GM19099 (cell line): ENCODE measurements around the gene SLC38A6.

Experiments
- POLR2A ChIP-seq: IDR thresholded peaks from 3 replicates; pipeline ENCODE4 v1.6.1; 2011; ENCODE audit warnings: low read depth; ENCODE audit not compliant: insufficient read length; ENCODE audit errors: extremely low read depth

Gene SLC38A6

DNA sequence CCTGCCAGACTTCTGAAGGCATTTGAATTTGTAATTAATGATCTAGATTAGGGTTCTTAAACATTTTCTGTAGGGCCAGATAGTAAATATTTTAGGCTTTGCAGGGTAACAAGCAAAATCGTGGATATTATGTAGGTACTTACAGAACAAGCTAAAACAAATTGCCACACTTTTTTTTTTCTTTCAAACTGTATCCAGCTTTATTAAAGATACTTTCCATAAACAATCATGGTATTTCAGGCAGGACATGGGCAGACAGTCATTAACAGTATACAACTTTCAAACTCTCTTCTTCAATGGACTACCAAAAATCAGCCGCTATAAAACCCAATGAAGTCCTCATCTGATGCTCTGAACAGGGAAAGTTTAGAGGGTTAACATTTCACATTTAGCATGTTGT lies 9.8 kb upstream of the SLC38A6 start:
- TF ChIP-seq POLR2A: no peak

DNA sequence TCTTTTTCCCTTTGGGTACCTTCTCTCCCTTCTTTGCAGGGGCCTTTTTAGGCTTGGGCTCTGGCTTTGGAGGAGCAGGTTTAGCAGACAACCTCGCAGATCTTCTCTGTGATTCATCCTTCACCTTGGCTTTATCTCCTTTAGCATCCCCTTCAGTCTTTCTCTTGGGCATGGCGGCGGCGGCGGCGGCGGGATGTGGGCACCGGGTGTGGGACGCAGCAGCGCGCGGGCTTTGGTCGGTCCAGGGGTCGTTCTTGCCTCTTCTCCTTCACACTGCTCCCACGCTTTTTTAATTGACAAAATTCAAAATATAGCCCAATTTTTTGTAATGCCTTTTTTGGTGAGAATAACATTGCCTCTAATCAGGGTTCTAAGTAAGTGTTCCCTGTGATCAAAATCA lies 8.8 kb upstream of the SLC38A6 start:
- no peak for TF ChIP-seq POLR2A

DNA sequence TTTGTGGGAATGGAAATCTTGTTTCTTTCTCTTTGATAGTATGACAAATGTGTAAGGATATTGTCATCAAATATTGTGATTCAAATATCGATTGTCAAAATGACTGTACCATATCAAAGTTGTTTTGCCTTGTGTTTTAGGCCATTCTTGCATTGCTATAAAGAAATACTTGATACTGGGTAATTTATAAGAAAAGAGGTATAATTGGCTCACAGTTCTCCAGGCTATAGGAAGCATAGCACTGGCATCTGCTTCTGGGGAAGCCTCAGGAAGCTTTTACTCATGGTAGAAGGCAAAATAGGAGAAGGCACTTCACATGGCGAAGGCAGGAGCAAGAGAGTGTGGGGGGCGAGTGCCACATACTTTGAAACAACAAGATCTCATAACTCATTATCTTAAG lies 8.0 kb upstream of the SLC38A6 start:
- TF ChIP-seq POLR2A: no peak

DNA sequence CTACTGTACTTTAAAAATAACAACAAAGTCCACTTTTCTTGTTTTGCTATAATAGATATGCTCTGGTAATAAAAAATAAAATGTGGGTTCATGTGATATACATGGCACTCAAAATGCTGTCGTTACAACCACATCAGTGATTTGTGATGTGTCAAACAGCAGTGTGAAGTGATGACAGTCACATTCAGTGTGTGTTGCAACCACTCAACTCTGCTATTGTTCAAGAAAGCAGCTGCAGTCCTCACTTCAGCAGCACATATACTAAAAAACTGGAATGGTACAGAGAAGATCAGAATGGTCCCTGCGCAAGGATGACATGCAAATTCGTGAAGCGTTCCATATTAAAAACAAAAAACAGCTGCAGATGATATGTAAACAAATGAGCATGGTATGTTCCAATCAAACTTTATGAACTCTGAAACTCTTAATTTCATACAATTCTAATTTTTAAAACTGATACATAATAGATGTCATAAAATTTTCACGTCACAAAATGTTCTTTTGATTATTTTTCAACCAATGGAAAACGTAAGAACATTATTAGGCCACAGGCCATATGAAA lies 6.9 kb upstream of the SLC38A6 start:
- no peak for TF ChIP-seq POLR2A

DNA sequence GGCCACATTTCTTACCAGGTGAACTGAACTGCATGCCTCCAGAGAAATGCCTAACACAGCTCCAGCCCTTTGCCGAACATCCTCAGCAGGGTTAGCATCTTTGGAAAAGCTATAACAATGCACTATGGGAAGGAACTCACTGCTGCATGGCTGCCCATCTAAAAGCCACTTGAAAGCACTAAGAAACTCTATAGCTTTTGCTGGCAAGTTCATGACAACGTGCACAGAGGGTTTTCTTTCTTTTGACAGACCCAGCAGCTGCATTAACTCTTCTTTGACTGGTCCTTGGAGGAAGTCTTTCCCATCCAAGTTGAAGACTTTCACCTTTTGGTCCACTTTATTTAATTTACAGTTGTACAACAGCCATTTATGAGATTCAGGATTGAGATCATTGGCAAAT lies 5.5 kb upstream of the SLC38A6 start:
- TF ChIP-seq POLR2A: no peak

DNA sequence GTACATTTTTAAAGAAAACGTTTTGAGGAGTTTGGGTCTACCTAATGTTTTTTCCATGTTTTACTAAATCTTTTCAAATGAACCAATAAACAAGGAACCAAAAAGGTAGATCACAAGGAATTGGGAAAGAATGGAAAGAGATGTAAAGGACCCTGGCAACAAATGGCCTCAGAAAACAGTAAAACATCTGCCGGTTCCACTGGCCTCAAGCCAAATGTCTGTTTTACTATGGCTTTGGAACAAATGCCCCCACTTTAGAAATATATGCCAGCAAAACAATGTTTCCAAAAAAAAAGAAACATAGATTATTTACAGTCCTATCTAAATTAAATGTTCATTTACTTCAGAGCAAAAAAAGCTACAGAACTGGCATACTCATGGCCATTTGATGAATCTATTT lies 3.2 kb upstream of the SLC38A6 start:
- TF ChIP-seq POLR2A: no peak

DNA sequence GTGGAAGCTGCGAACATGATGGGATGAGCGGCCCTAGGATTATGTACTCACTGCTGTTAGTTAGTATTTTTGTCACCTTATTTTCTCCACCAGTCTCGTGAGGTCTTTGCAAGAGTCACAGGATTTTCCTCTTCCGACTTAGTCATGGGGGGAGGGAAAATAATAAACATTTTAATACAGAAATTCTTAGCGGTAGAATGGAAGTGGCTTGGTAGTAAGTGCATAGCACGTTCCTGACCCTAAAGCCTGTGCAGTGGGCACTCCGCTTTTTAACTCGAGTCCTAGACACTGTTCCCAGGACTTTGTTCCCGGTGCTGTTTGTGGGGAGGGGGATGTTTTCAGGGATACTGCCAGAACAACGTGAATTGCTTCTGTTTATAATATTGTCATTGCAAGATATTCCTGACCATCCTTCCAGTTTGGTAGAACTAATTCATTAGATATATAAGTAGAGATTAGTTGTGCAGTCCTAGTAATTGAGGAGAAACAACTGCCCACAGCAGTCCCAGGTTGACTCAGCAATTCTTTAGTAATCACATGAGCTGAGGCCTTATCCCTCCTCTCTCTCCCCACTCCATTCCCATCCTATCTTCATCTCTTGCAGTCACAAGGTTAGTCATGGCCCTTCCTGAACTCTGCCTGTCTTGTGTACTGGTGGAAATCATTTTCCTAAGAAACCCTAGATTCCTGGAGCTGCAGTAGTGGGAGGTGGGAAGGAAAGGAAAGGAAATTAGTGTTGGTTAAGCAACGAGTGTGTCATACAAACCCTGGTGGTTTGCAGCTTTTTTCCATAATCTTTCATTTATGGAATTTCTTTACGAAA lies 799 bp downstream of the SLC38A6 start:
- no peak for TF ChIP-seq POLR2A

DNA sequence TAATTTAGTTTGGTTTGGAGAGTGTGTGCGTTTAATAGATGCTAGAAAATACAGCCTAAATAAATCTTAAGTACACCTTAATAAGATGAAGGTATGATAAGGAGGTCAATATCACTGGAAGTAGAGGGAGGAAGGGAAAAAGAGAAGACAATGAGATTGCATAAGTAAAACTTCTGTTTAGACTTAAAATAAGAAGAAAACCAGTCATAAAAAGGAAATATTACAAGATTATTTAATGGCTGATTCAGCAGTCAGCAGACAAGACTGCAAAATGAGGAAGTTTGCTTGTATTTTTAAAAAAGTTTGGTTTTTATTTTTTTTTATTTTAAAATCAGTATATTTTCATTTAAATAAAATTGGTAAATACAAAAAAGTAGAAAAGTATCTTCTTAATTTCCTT lies 3.2 kb downstream of the SLC38A6 start:
- TF ChIP-seq POLR2A: no peak

DNA sequence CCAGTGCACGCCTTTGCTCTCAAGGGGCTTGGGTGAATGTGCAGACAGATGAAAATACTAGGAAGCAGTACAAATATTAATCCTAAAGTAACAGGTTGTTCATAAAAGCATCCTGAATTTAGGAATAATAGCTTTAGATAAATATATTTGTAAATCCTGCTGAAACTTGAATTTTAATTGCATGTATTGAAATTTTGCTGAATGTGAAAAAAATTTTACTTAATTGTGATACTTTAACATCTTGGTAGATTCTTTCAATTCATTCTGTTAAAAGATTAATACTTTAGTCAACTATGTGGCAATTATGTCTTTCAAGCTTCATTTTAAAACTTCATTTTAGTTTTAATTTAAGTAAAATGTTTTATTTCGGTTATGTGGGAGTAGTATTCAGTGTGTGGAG lies 5.5 kb downstream of the SLC38A6 start:
- no peak for TF ChIP-seq POLR2A

DNA sequence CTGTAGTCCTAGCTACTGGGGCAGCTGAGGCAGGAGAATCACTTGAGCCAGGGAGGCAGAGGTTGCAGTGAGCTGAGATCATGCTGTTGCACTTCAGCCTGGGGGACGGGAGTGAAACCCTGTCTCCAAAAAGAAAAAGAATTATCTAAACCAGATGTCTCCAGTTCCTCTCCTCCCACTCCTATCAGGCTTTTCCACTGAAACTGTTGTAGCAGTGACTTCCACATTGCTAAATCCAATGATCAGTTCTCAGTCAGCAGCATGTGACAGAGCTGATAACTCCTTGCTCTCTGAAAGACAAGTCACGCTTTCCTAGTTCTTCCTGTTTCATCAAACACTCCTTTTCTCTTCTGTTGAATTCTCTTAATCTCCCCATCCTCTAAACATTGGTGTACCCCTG lies 8.6 kb downstream of the SLC38A6 start:
- TF ChIP-seq POLR2A: no peak

DNA sequence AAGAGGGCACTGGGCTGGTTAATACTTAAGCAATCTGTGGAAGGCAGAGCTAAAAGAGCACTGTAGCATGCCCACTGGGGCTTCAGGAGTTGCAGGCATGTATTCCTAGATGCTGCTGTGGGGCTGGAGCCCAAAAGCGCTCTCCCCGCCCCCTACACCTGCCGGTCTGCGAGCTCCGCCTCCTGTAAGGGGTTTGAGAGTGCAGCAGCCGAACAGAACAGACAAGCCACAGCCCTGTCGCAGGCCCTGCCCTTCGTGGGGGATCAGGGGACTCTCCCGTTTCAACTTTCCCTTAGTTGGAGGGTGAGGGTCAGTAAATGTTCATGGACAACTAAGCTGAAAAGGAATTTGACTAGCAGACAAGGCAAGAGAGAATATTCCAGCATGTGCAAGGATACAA lies 17.6 kb downstream of the SLC38A6 start:
- no peak for TF ChIP-seq POLR2A

DNA sequence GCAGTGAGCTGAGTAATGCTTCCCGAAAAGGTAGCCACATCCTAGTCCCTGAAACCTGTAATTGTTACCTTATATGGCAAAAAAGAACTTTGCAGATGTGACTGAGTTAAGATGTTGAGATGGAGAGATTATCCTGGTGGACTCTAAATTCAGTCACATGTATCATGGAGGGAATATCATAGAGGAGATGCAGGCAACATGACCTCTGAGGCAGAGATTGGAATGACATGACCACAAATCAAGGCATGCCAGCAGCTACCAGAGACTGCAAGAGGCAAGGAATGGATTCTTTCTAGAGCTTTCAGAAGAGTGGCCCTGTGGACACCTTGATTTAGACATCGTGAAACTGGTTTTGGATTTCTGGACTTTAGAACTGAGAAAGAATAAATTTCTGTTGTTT lies 18.5 kb downstream of the SLC38A6 start:
- no peak for TF ChIP-seq POLR2A

DNA sequence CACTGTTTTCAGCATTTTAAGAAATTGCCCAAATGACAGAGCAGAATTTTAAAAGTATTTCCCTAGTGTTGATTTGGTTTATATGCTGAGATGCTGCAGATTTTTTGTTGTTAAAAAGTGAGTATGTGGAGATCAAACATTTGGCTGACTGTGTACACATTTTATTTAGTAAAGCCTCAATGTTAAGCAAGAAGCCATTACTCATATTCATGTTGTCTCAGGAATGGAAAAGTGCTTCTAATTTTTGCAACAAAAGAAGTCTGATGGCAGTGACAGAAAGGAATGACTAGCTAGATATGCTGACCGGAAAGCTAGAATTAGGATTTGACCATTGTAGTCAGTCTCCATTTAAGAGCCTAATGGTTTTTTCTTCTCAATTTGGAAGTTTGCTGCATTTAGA lies 22.5 kb downstream of the SLC38A6 start:
- TF ChIP-seq POLR2A: no peak

DNA sequence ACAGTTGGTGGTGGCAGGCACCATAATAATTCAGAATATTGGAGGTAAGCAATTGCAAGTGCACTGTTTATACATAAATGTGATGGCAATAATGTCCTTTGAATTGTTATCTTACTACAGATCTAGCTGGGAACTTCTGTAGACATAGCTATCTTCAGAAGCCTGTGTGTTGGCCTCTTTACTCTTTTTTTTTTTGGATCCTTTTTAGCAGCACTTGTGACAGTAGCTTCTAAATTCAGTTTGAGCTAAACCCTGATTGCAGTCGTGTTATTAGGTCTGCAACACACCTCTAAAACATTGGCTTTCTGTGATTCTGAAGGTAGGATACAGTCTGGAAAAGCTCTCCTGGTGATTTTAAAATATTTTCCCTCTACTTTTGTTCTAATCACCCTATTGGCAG lies 38.5 kb downstream of the SLC38A6 start:
- no peak for TF ChIP-seq POLR2A

DNA sequence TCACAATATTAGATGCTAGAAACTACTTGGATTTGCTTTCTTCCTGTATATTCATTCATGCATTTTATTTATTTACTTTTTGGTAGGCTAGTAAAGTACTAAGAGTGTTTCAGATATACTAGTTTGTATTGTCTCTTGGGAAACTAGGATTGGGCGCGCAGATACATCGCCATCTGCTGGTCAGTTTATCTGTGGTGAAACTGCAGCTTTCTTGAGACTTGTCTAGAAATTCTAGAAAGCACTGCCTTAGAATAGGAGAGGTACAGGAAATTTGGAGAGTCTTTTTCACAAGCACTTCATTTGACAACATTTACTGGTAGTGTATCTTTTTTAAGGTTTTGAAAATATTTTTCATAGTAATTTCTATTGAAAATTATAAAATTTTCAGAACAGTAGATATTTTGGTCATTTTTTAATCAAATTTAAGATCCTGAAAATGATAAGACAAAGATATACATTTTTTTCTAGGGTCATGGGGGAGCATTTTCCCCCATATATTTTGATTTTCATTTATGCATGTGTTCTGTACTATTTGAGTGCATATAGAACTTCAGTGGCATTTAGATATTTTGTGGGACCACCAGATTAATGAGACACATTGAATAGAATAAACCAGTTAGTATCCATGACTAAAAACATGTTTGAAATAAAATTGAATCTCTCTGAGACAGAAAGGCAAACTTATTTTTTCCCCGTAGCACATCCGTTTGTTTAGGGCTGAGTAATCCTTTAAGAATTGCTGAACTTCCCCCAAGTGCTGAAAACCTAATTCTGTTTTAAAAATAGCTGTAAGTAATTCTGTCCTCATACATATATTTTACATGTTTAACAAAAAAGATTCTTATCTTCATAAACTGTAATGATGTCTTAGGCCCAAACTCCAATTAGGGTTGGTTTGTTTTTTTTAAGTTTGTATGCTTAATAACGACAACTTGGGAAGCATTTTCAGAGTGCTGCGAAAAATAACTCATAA lies 44.5 kb downstream of the SLC38A6 start:
- no peak for TF ChIP-seq POLR2A

DNA sequence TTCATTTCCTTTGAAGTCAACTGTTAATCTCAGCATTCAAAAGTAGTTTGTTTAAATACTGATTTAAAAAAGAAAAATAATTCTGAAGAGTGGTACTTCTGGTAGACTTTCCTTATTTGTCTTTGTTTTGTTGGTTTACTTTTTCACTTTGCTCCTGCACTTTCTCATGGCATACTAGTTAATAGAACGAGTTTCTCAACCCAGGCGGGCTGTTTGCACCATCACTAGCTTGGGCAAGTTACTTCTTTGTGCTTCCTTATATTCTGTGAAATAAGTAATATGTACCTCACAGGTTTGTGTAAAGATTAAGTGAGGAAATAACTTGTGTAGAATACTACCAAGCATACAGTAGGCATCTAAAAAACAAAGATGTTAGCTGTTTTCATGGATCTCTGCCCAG lies 45.5 kb downstream of the SLC38A6 start:
- TF ChIP-seq POLR2A: no peak

DNA sequence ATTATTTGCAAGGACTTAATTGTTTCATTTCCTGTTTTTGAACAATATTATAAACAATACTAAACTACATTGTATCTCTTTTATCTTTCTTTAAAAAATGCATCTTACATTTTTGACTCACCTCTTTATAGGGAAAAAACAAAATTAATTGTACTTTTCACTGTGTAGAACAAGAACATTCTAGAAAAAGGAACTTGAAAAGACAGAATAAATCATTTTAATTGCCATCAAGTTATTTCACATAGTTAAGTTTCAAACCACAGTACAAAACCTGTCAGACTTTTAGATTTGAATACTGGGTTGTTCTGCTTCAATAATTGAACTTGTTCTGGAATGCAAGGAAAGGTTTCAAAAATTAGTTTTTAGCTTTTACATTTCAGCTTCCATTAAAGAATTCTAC lies 50.0 kb downstream of the SLC38A6 start:
- TF ChIP-seq POLR2A: no peak

DNA sequence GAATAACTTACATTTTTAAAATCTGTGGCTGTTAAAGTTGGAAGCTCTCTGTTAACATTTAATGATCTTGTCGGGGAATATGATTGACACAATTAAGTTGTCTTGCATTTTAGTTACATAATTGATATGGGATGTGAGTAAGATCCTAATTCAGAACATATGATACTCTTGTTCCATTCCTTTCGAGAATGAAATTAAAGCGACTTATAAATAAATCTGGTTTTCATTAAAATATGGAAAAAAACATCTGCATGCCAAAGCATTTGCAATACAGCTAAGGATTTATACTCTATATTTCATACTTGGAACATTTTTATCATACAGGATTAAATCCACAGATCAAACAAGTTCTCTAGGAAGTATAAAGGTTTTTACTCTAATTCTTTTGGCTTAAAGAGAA lies 52.0 kb downstream of the SLC38A6 start:
- no peak for TF ChIP-seq POLR2A
